Neural crest cell (in vitro differentiated cells): ENCODE measurements around the gene GARRE1. TPM values are rescaled to one million over a fixed set of nuclear protein-coding genes. Genes with fewer than 3 reads are reported as not detected.
A peak's percentile ranks its signal among the peaks of the same experiment; 100 is the strongest.

Experiments used
- DNase-seq: peaks from one replicate; pipeline ENCODE4 v3.0.0; 2021; ENCODE audit warnings: low read depth, mixed read lengths, low spot score
- H3K27ac Mint-ChIP-seq: one replicate; pipeline ENCODE4 v1.8.0; 2021; ENCODE audit warnings: mild to moderate bottlenecking, mixed read lengths; ENCODE audit not compliant: unreplicated experiment
- H3K27me3 Mint-ChIP-seq: 2 replicates; pipeline ENCODE4 v1.8.0; 2021; ENCODE audit warnings: low read depth, mild to moderate bottlenecking, mixed read lengths
- H3K36me3 Mint-ChIP-seq: 2 replicates; pipeline ENCODE4 v1.8.0; 2021; ENCODE audit warnings: low read depth, mild to moderate bottlenecking, mixed read lengths
- H3K4me1 Mint-ChIP-seq: 2 replicates; pipeline ENCODE4 v1.8.0; 2021; ENCODE audit warnings: mixed read lengths
- H3K4me3 Mint-ChIP-seq: one replicate; pipeline ENCODE4 v1.8.0; 2021; ENCODE audit warnings: mild to moderate bottlenecking, mixed read lengths
- H3K9me3 Mint-ChIP-seq: 2 replicates; pipeline ENCODE4 v1.8.0; 2021; ENCODE audit warnings: mixed read lengths
- CTCF ChIP-seq: fragments of 200-600 bp; sonication (generic); conservative IDR thresholded peaks from 2 replicates; pipeline ENCODE4 v1.5.0; 2021; ENCODE audit warnings: antibody characterized with exemption, mild to moderate bottlenecking
- total RNA-seq: library from RNA; stranded (reverse); gene quantifications from 2 replicates; pipeline ENCODE4 v1.2.1, GENCODE V29; 2021

Gene GARRE1
- total RNA-seq, 1 donor from 2014 or later = 20.0 TPM

- H3K36me3 Mint-ChIP-seq = no peaks in the 10 kb centered on the region
- no peak overlapping the region for H3K27ac Mint-ChIP-seq
- TF ChIP-seq CTCF = no peak
- no peaks in the 10 kb centered on the region for H3K27me3 Mint-ChIP-seq
- peaks cover 24% of the 10 kb centered on the region for H3K4me1 Mint-ChIP-seq
- no peak overlapping the region for H3K4me3 Mint-ChIP-seq
- H3K9me3 Mint-ChIP-seq = no peaks in the 10 kb centered on the region
- no peak for DNase-seq
Observed at GRCh38 chr19:34265221-34265650, 10.9 kb downstream of the GARRE1 start.

- H3K4me1 Mint-ChIP-seq = peaks cover 22% of the 10 kb centered on the region
- no peak for DNase-seq
- H3K9me3 Mint-ChIP-seq = no peaks in the 10 kb centered on the region
- no peak for TF ChIP-seq CTCF
- H3K27ac Mint-ChIP-seq = no peak overlapping the region
- no peaks in the 10 kb centered on the region for H3K27me3 Mint-ChIP-seq
- no peaks in the 10 kb centered on the region for H3K36me3 Mint-ChIP-seq
- H3K4me3 Mint-ChIP-seq = no peak overlapping the region
Observed at GRCh38 chr19:34269081-34269480, 14.7 kb downstream of the GARRE1 start.

- no peaks in the 10 kb centered on the region for H3K27me3 Mint-ChIP-seq
- peak overlapping the region; percentile 2 for H3K27ac Mint-ChIP-seq
- no peak overlapping the region for H3K4me3 Mint-ChIP-seq
- no peaks in the 10 kb centered on the region for H3K9me3 Mint-ChIP-seq
- H3K36me3 Mint-ChIP-seq = no peaks in the 10 kb centered on the region
- TF ChIP-seq CTCF = no peak
- peaks cover 22% of the 10 kb centered on the region for H3K4me1 Mint-ChIP-seq
- DNase-seq = no peak
Observed at GRCh38 chr19:34269489-34269888, 15.1 kb downstream of the GARRE1 start.

GRCh38 chr19:34269968-34270621 lies 15.7 kb downstream of the GARRE1 start:
- Mint-ChIP-seq H3K27me3 (no peaks in the 10 kb centered on the region), H3K4me3 (no peak overlapping the region), H3K9me3 (no peaks in the 10 kb centered on the region), H3K27ac (peak overlapping the region; percentile 2), H3K4me1 (peaks cover 22% of the 10 kb centered on the region), H3K36me3 (no peaks in the 10 kb centered on the region)
- TF ChIP-seq CTCF = no peak
- DNase-seq = no peak

DNA sequence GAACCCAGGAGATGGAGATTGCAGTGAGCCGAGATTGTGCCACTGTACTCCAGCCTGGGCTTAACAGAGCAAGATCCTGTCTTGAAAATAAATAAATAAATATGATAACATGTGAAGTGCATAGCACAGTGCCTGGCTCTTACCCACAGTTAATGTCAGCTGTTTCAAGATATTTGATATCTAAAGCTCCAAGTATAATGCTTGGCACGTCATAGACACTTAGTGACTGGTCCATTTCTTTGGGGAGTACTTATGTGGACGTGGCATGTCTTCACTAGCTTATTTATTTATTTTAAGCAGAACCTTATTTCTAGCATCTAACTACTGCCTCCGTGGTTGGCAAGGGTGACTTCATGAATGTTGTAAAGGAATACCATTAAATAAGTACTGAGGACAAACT lies 18.8 kb downstream of the GARRE1 start:
- no peak for TF ChIP-seq CTCF
- H3K4me1 Mint-ChIP-seq = peaks cover 26% of the 10 kb centered on the region
- no peak overlapping the region for H3K4me3 Mint-ChIP-seq
- no peak for DNase-seq
- H3K27ac Mint-ChIP-seq = peak overlapping the region; percentile 39
- peaks cover 3% of the 10 kb centered on the region for H3K9me3 Mint-ChIP-seq
- no peaks in the 10 kb centered on the region for H3K36me3 Mint-ChIP-seq
- H3K27me3 Mint-ChIP-seq = no peaks in the 10 kb centered on the region
